Fibroblast of skin of scalp (primary cell): ENCODE results near the gene KIR2DL1.
"Not testable (repeated sequence)": the region's sequence is repeated elsewhere in the genome, so short reads cannot be mapped to it uniquely, and the experiment has no call there.

ENCODE experiments used
- DNase-seq: peaks from one replicate; pipeline ENCODE4 v3.0.0-alpha.2; 2013

Gene KIR2DL1

GRCh38 chr19:54824416-54824815 lies 54.8 kb downstream of the KIR2DL1 start:
- not testable (repeated sequence) for DNase-seq

- not testable (repeated sequence) for DNase-seq
These were observed 55.7 kb downstream of the KIR2DL1 start for GRCh38 chr19:54825326-54825725.

- DNase-seq: not testable (repeated sequence)
These were observed 58.5 kb downstream of the KIR2DL1 start for GRCh38 chr19:54828064-54828463.

GRCh38 chr19:54832496-54832895 lies 62.9 kb downstream of the KIR2DL1 start, which contains the start of gene KIR2DS4:
TSS of gene KIR2DS4 (plus strand) at chr19:54832676.
- DNase-seq: not testable (repeated sequence)
